Femur (tissue), 1 donor: ENCODE results near the gene PDCD6IP.

Experiments used
- DNase-seq: peaks from one replicate; pipeline ENCODE4 v3.0.0-alpha.2; 2017

The PDCD6IP gene

GRCh38 chr3:33898901-33899300 lies 100.5 kb downstream of the PDCD6IP start:
- DNase-seq, result no peak

- no peak for DNase-seq
Measured at GRCh38 chr3:33900440-33900808, 102.0 kb downstream of the PDCD6IP start.

GRCh38 chr3:33900809-33901505 lies 102.5 kb downstream of the PDCD6IP start:
- DNase-seq, result no peak

GRCh38 chr3:33901862-33902563 lies 103.6 kb downstream of the PDCD6IP start:
- DNase-seq, result no peak

GRCh38 chr3:33904730-33905129 lies 106.3 kb downstream of the PDCD6IP start:
- no peak for DNase-seq

DNA sequence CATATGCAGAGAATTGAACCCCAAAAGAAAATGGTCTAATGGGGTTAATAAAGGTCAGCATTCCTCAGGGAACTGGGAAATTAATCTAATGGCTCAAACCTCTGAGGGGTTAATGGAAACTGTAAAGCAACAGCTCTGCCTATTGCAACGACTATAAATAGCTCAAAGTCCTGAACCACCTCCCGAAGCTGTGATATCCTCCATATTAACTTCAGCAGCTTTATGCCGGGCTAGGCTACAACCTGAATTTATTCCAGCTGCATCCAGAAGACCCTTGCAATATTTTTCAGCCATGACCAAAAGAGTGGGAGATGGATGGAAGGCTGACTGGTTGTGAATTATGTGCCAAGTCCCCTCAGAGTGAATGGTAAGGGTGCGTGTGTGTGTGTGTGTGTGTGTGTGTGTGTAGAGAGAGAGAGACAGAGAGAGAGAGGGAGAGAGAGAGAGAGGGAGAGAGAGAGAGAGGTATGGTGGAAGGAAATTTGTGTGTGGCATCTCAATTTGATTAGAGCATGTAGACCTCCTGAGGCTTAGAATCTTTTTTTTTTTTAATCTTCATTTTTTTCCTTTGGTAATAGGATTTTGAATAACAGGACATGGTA lies 109.9 kb downstream of the PDCD6IP start:
- no peak for DNase-seq

DNA sequence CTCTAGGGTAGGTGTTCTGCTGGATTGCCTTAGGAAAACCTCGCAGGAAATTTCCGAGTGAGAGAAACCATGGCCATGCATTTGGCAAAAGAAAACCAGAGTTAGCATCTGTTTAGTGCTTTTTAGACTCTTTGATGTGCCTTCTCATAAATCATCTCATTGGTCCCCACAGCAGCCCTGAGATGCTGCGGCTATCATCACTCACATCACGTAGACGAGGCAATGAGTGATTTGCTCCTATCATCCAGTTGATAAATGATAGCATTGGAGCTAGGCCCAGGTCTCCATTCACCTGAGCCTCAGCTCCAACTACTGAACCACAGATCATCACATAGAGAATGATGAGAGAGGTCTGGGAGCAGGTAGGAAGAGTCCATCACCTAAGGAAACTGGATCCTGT lies 111.1 kb downstream of the PDCD6IP start:
- no peak for DNase-seq

DNA sequence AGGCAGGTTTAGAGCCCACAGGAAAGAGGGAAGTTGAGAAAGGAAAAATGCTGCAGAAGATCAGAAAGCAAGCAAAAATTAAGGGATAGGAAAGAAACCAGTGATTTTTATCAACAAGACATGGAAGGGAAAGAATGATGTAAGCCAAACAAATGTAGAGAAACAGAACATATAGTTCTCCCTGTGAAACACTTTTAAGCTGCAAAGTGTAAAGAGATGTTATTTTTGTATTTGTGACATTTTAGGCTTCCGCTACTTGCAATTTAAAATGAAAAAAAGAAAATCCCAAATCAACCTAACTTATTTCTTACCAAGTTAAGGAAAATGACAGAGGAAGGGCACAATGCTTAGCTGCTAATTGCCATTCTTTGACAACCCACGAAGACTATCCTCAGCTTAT lies 111.6 kb downstream of the PDCD6IP start:
- no peak for DNase-seq

GRCh38 chr3:33911525-33912322 lies 113.3 kb downstream of the PDCD6IP start:
- DNase-seq, result no peak

GRCh38 chr3:33914212-33914611 lies 115.8 kb downstream of the PDCD6IP start:
- DNase-seq, result no peak

- no peak for DNase-seq
Measured at GRCh38 chr3:33914731-33915379, 116.4 kb downstream of the PDCD6IP start.

GRCh38 chr3:33915796-33916546 lies 117.5 kb downstream of the PDCD6IP start:
- DNase-seq, result peak; percentile 28

GRCh38 chr3:33918126-33918756 lies 119.8 kb downstream of the PDCD6IP start:
- no peak for DNase-seq
